ENCODE measurements around the gene RNASE2. TPM values are rescaled to one million over a fixed set of nuclear protein-coding genes. Genes with fewer than 3 reads are reported as not detected.

RNASE2 gene
- total and polyA plus RNA-seq, 3 donors from 2014 or later, result 0.65 TPM; not detected in 2

DNA sequence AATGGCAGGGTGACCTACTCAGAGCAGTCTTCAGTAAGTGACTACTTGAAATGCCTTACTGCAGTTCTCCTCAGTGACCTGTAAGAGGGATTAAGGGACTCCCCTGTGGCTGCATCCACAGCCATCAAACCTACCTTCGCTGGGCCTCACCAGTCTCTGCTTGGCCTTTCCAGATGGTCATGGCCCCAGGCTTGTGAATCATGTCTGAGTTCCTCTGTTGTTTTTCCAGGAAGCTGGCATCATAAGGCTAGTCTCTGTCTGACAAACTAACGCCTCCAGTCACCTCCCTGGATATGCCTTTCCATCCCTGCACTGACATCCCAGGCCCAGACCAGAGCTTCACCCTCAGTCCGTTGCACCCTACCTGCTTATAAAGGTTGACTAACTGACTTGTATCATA lies 14.0 kb downstream of the RNASE2 start:
- DNase-seq, result no peak
- peaks cover 5% of the 10 kb centered on the region for H3K4me1 ChIP-seq
- H3K4me3 ChIP-seq, result no peak overlapping the region
- intact Hi-C loops (cut with DNase I; ENCODE audit: low total_unique reads), result no loop called here
- H3K9me3 ChIP-seq, result no peaks in the 10 kb centered on the region
- no peak overlapping the region for H3K27ac ChIP-seq
- TF ChIP-seq, protein P1, sequence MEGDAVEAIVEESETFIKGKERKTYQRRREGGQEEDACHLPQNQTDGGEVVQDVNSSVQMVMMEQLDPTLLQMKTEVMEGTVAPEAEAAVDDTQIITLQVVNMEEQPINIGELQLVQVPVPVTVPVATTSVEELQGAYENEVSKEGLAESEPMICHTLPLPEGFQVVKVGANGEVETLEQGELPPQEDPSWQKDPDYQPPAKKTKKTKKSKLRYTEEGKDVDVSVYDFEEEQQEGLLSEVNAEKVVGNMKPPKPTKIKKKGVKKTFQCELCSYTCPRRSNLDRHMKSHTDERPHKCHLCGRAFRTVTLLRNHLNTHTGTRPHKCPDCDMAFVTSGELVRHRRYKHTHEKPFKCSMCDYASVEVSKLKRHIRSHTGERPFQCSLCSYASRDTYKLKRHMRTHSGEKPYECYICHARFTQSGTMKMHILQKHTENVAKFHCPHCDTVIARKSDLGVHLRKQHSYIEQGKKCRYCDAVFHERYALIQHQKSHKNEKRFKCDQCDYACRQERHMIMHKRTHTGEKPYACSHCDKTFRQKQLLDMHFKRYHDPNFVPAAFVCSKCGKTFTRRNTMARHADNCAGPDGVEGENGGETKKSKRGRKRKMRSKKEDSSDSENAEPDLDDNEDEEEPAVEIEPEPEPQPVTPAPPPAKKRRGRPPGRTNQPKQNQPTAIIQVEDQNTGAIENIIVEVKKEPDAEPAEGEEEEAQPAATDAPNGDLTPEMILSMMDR (IDR thresholded peaks at IDR 0.05), result no peak
- no peak for TF ChIP-seq POLR2A (IDR thresholded peaks at IDR 0.05)
- no peaks in the 10 kb centered on the region for H3K27me3 ChIP-seq
- 83 to 98% methylated on average over 3 of the region's 3 CpGs for WGBS, 2 donors
- H3K36me3 ChIP-seq (ENCODE audit: low read depth, missing control alignments), result no peaks in the 10 kb centered on the region

DNA sequence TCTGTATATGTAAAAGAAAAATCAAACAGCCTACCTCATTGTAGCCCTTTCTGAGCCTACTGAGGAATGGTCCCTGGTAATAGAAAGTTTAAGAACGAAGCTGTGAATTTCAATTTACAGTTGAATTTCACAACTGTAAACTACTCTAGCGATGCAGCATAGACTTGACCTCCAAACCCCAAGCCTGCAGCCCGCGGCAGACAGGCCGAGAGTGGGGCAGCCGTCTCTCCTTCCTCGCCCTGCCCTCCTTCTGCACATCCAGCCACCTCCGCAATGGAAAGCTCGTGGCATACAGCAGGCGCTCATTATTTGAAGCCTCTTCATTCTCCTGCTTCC lies 15.3 kb downstream of the RNASE2 start:
- no peak for TF ChIP-seq POLR2A (IDR thresholded peaks at IDR 0.05)
- TF ChIP-seq, protein P1 (IDR thresholded peaks at IDR 0.05), result no peak
- Histone ChIP-seq H3K4me3 (peak overlapping the region; percentile 62 to 65), H3K4me1 (peaks cover 5% of the 10 kb centered on the region), H3K9me3 (no peaks in the 10 kb centered on the region), H3K36me3 (ENCODE audit: low read depth, missing control alignments) (no peaks in the 10 kb centered on the region), H3K27ac (peak overlapping the region; percentile 8 to 69), H3K27me3 (no peaks in the 10 kb centered on the region)
- WGBS, 2 donors, result 10 to 14% methylated on average over 10 of the region's 10 CpGs
- no peak for DNase-seq
- intact Hi-C loops (cut with DNase I; ENCODE audit: low total_unique reads), result no loop called here

DNA sequence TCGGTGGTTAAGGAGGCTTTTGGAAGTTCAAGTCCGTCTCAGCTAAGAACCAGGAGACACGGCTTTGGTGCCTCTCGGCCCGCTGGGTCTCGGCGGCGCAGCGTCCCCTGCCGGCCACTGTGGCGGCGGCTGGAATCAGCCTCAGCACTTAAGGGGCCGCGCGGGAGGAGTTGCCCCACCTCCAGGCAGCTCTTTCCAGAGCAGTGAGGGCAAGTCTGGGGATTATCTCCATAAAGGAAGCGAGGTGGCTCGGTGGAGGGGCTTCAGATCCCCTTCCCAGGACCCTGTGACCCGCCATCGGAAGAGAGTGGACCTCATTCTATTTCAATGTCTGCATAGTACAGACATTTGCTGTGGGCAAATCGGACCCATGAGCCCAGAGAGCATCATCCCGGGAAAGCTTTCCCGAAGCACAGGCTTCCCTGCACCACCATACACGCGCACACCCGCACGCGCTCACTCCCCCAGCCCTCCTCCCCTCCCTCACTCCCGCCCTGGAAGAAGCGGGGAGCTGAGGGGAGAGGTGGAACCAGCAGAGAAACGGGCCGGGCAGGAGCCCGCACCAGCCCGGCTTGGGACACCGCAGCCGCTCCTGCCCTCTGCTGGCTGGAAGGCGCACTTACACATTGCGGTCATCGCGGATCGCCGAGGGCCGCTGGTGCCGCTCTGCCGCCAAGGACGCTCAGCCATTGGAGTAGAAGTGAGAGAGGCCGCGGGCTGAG lies 15.9 kb downstream of the RNASE2 start:
- H3K4me1 ChIP-seq, result peaks cover 5% of the 10 kb centered on the region

GRCh38 chr14:20971705-20972021 lies 16.4 kb downstream of the RNASE2 start:
- H3K9me3 ChIP-seq, result no peaks in the 10 kb centered on the region
- H3K27me3 ChIP-seq, result no peaks in the 10 kb centered on the region
- no peak for DNase-seq
- 11 to 15% methylated on average over 6 to 8 of the region's 8 CpGs for WGBS, 2 donors
- intact Hi-C loops (cut with DNase I; ENCODE audit: low total_unique reads), result no loop called here
- H3K4me3 ChIP-seq, result peak overlapping the region; percentile 62 to 65
- peak overlapping the region; percentile 8 to 69 for H3K27ac ChIP-seq
- H3K4me1 ChIP-seq, result peaks cover 5% of the 10 kb centered on the region
- H3K36me3 ChIP-seq (ENCODE audit: low read depth, missing control alignments), result no peaks in the 10 kb centered on the region
- TF ChIP-seq POLR2A (IDR thresholded peaks at IDR 0.05), result no peak
- TF ChIP-seq, protein P1 (IDR thresholded peaks at IDR 0.05), result no peak

More for the DNA sequence above, 15.9 kb downstream of the RNASE2 start:
- Histone ChIP-seq H3K4me3 (peak overlapping the region; percentile 62 to 65), H3K36me3 (ENCODE audit: low read depth, missing control alignments) (no peaks in the 10 kb centered on the region), H3K9me3 (no peaks in the 10 kb centered on the region), H3K27ac (peak overlapping the region; percentile 8 to 69), H3K27me3 (no peaks in the 10 kb centered on the region)
- no peak for TF ChIP-seq POLR2A (IDR thresholded peaks at IDR 0.05)
- TF ChIP-seq, protein P1 (IDR thresholded peaks at IDR 0.05), result peak; percentile 68 to 94 (median 72)
- intact Hi-C loops (cut with DNase I; ENCODE audit: low total_unique reads), result no loop called here
- DNase-seq, result peak; percentile 88
- WGBS, 2 donors, result 0 to 1% methylated on average over 27 to 47 of the region's 47 CpGs

DNA sequence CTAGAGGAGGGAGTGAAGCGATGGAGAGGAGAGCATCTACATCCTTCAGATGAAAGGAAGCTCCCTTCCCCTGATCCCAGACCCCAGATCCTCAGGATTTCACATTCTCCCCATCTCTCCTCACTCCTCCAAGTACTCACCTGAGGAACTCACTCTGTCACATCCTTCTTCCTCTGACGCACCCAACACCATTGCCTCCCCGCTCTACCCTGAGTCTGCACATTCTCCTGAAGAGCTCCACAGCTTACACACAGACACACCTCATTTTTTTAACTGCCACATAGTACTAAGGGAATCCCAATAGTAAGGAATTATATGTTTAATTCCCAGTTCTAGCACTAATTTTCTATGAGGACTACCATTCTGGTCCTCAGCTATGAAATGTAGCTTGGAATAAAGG lies 18.2 kb downstream of the RNASE2 start:
- H3K36me3 ChIP-seq (ENCODE audit: low read depth, missing control alignments), result no peaks in the 10 kb centered on the region
- H3K27me3 ChIP-seq, result no peaks in the 10 kb centered on the region
- H3K27ac ChIP-seq, result no peak overlapping the region
- no peak for DNase-seq
- peaks cover 5% of the 10 kb centered on the region for H3K4me1 ChIP-seq
- 89 to 96% methylated on average over 3 of the region's 3 CpGs for WGBS, 2 donors
- TF ChIP-seq, protein P1 (IDR thresholded peaks at IDR 0.05), result no peak
- no peak for TF ChIP-seq POLR2A (IDR thresholded peaks at IDR 0.05)
- H3K4me3 ChIP-seq, result no peak overlapping the region
- H3K9me3 ChIP-seq, result no peaks in the 10 kb centered on the region
- intact Hi-C loops (cut with DNase I; ENCODE audit: low total_unique reads), result no loop called here
